SJSA1 (cell line): ENCODE measurements around the gene PRKCB. TPM values are rescaled to one million over a fixed set of nuclear protein-coding genes. Genes with fewer than 3 reads are reported as not detected.
"Not testable (repeated sequence)": the region's sequence is repeated elsewhere in the genome, so short reads cannot be mapped to it uniquely, and the experiment has no call there.

Experiments used
- DNase-seq, 2 experiments: peaks; one replicate each; pipeline ENCODE4 v3.0.0-alpha.2; 2015 to 2020; ENCODE audit warnings: low spot score in 2 of 2, low read depth in 1 of 2
- H3K27ac ChIP-seq: fragments of 250-450 bp; sonication (Bioruptor Pico); 2 replicates; pipeline ENCODE4 v1.5.1; 2020; ENCODE audit warnings: mild to moderate bottlenecking, moderate library complexity
- H3K27me3 ChIP-seq: fragments of 250-450 bp; sonication (Bioruptor Pico); replicated peaks from 2 replicates; pipeline ENCODE4 v1.5.1; 2020; ENCODE audit warnings: mild to moderate bottlenecking, moderate library complexity
- H3K36me3 ChIP-seq: fragments of 250-450 bp; sonication (Bioruptor Pico); 2 replicates; pipeline ENCODE4 v1.5.1; 2020; ENCODE audit warnings: mild to moderate bottlenecking
- H3K4me1 ChIP-seq: fragments of 250-450 bp; sonication (Bioruptor Pico); replicated peaks from 2 replicates; pipeline ENCODE4 v1.6.1; 2021; ENCODE audit warnings: mild to moderate bottlenecking
- H3K4me3 ChIP-seq: fragments of 250-450 bp; sonication (Bioruptor Pico); 2 replicates; pipeline ENCODE4 v1.5.1; 2020; ENCODE audit warnings: mild to moderate bottlenecking
- H3K9me3 ChIP-seq: fragments of 250-450 bp; sonication (Bioruptor Pico); replicated peaks from 2 replicates; pipeline ENCODE4 v1.5.1; 2020; ENCODE audit warnings: mild to moderate bottlenecking
- total RNA-seq: library from RNA; depleted of rRNA; stranded (reverse); fragments of >200 nt; shearing (Covaris generic); gene quantifications from 2 replicates; pipeline ENCODE4 v1.2.3, GENCODE V29; 2014

The PRKCB gene
- total RNA-seq, 1 experiment from 2014 or later: 4.2 TPM

- H3K27me3 ChIP-seq: no peaks in the 10 kb centered on the region
- no peaks in the 10 kb centered on the region for H3K9me3 ChIP-seq
- H3K27ac ChIP-seq: no peak overlapping the region
- H3K36me3 ChIP-seq: no peaks in the 10 kb centered on the region
- DNase-seq: no peak
- peaks cover 14% of the 10 kb centered on the region for H3K4me1 ChIP-seq
- H3K4me3 ChIP-seq: no peak overlapping the region
Measured at GRCh38 chr16:23908790-23909189, 73.0 kb downstream of the PRKCB start.

GRCh38 chr16:23909792-23910418 is 74.1 kb downstream of the PRKCB start:
- H3K4me1 ChIP-seq: peaks cover 8% of the 10 kb centered on the region

GRCh38 chr16:23914946-23915530 is 79.3 kb downstream of the PRKCB start:
- no peak overlapping the region for H3K4me3 ChIP-seq
- no peaks in the 10 kb centered on the region for H3K9me3 ChIP-seq
- no peaks in the 10 kb centered on the region for H3K4me1 ChIP-seq
- H3K36me3 ChIP-seq: no peaks in the 10 kb centered on the region
- H3K27me3 ChIP-seq: no peaks in the 10 kb centered on the region
- H3K27ac ChIP-seq: no peak overlapping the region
- no peak for DNase-seq

More at GRCh38 chr16:23909792-23910418, 74.1 kb downstream of the PRKCB start:
- DNase-seq: no peak
- Histone ChIP-seq H3K9me3 (no peaks in the 10 kb centered on the region), H3K36me3 (no peaks in the 10 kb centered on the region), H3K27ac (no peak overlapping the region), H3K27me3 (no peaks in the 10 kb centered on the region), H3K4me3 (no peak overlapping the region)

DNA sequence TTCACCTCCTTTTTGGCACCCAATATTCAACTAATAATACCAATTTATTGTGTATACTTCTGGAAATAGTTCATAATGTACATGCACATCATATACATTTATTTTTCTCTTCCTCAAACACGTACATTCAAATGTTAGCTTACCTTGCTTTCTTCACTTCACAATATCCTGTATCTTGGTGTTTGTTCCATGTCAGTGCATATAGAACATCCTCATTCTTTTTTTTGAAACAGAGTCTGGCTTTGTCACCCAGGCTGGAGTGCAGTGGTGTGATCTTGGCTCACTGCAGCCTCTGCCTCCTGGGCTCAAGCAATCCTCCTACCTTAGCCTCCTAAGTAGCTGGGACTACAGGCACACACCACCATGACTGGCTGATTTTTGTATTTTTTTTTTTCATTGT is 80.8 kb downstream of the PRKCB start:
- H3K4me1 ChIP-seq, DNase-seq, H3K27me3 ChIP-seq, H3K4me3 ChIP-seq, H3K27ac ChIP-seq, H3K36me3 ChIP-seq, H3K9me3 ChIP-seq: not testable (repeated sequence)

GRCh38 chr16:23917621-23918020 is 81.8 kb downstream of the PRKCB start:
- H3K4me3 ChIP-seq: no peak overlapping the region
- no peak overlapping the region for H3K27ac ChIP-seq
- no peaks in the 10 kb centered on the region for H3K9me3 ChIP-seq
- H3K4me1 ChIP-seq: no peaks in the 10 kb centered on the region
- no peaks in the 10 kb centered on the region for H3K36me3 ChIP-seq
- DNase-seq: no peak
- H3K27me3 ChIP-seq: no peaks in the 10 kb centered on the region

GRCh38 chr16:23920446-23920845 is 84.7 kb downstream of the PRKCB start:
- H3K4me3 ChIP-seq: no peak overlapping the region
- no peak overlapping the region for H3K27ac ChIP-seq
- no peaks in the 10 kb centered on the region for H3K9me3 ChIP-seq
- H3K27me3 ChIP-seq: no peaks in the 10 kb centered on the region
- DNase-seq: no peak
- H3K36me3 ChIP-seq: no peaks in the 10 kb centered on the region
- no peaks in the 10 kb centered on the region for H3K4me1 ChIP-seq

GRCh38 chr16:23920899-23921298 is 85.1 kb downstream of the PRKCB start:
- Histone ChIP-seq H3K9me3 (no peaks in the 10 kb centered on the region), H3K27ac (no peak overlapping the region), H3K36me3 (no peaks in the 10 kb centered on the region), H3K4me3 (no peak overlapping the region), H3K27me3 (no peaks in the 10 kb centered on the region), H3K4me1 (no peaks in the 10 kb centered on the region)
- no peak for DNase-seq

GRCh38 chr16:23922406-23922805 is 86.6 kb downstream of the PRKCB start:
- Histone ChIP-seq H3K9me3 (no peaks in the 10 kb centered on the region), H3K4me3 (no peak overlapping the region), H3K27ac (no peak overlapping the region), H3K4me1 (no peaks in the 10 kb centered on the region), H3K27me3 (no peaks in the 10 kb centered on the region), H3K36me3 (no peaks in the 10 kb centered on the region)
- no peak for DNase-seq

DNA sequence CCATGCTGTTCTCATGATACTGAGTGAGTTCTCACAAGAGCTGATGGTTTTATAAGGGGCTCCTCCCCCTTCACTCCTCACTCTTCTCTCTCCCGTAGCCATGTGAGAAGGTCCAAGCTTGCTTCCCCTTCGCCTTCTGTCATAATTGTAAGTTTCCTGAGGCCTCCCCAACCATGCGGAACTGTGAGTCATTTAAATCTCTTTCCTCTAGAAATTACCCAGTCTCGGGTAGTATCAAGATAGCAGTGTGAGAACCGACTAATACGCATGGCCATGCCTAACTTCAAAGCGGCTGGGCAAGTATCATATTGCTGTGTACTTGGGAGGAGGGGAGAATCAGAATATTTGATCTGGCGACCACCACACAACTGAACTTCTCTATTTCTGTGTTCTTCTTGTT is 88.3 kb downstream of the PRKCB start:
- Histone ChIP-seq H3K36me3 (no peaks in the 10 kb centered on the region), H3K4me3 (no peak overlapping the region), H3K9me3 (no peaks in the 10 kb centered on the region), H3K27ac (no peak overlapping the region), H3K4me1 (no peaks in the 10 kb centered on the region), H3K27me3 (no peaks in the 10 kb centered on the region)
- no peak for DNase-seq

DNA sequence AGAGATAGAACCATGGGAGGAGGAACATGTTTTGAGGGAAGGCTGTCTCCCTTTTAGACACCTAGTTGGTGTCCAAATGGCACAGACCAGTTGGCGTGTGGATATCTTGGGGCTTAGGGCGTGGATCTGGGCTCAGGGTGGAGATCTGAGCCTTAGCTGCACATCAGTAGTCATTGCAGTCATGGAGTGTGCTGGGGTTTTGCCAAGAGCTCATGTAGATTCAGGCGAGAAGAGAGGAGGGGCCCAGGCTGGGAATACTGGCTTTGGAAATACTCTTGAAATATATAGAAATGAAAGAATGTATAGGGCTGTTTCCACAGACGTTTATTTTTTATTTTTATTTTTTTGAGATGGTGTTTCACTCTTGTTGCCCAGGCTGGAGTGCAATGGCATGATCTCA is 92.0 kb downstream of the PRKCB start:
- H3K27me3 ChIP-seq: no peaks in the 10 kb centered on the region
- H3K27ac ChIP-seq: no peak overlapping the region
- no peak overlapping the region for H3K4me3 ChIP-seq
- no peaks in the 10 kb centered on the region for H3K36me3 ChIP-seq
- DNase-seq: no peak
- no peaks in the 10 kb centered on the region for H3K4me1 ChIP-seq
- H3K9me3 ChIP-seq: no peaks in the 10 kb centered on the region

- no peaks in the 10 kb centered on the region for H3K4me1 ChIP-seq
- H3K4me3 ChIP-seq: no peak overlapping the region
- H3K27ac ChIP-seq: no peak overlapping the region
- H3K36me3 ChIP-seq: no peaks in the 10 kb centered on the region
- DNase-seq: no peak
- no peaks in the 10 kb centered on the region for H3K9me3 ChIP-seq
- H3K27me3 ChIP-seq: 0 out of 2 replicates have a peak, but pooled peaks cover 2% of the 10 kb centered on the region
Measured at GRCh38 chr16:23929237-23929636, 93.5 kb downstream of the PRKCB start.

GRCh38 chr16:23929856-23930255 is 94.1 kb downstream of the PRKCB start:
- H3K4me3 ChIP-seq: no peak overlapping the region
- DNase-seq: no peak
- H3K9me3 ChIP-seq: no peaks in the 10 kb centered on the region
- H3K36me3 ChIP-seq: no peaks in the 10 kb centered on the region
- 0 out of 2 replicates have a peak, but pooled peaks cover 2% of the 10 kb centered on the region for H3K27me3 ChIP-seq
- no peaks in the 10 kb centered on the region for H3K4me1 ChIP-seq
- H3K27ac ChIP-seq: no peak overlapping the region

DNA sequence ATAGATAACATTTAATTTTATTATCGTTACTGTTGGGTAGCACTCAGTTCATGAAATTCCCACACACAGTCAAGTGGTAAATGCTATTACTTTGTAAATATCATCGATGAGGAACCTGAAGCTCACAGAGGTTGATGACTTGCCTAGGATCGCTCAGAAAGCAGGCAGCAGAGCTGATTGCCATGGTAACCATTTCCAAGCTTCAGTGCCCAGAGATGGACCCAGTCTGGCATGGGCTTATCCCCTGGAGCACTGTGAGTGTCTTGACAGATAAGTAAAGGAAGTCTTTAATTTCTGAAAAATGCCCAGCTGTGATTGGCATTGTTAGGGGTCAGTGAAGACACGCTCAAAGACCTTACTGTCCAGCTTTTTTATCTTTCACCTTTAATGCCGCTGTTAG is 95.0 kb downstream of the PRKCB start:
- Histone ChIP-seq H3K4me3 (no peak overlapping the region), H3K27ac (no peak overlapping the region), H3K36me3 (no peaks in the 10 kb centered on the region), H3K27me3 (0 out of 2 replicates have a peak, but pooled peaks cover 2% of the 10 kb centered on the region), H3K4me1 (no peaks in the 10 kb centered on the region), H3K9me3 (no peaks in the 10 kb centered on the region)
- DNase-seq: no peak

GRCh38 chr16:23931199-23931598 is 95.4 kb downstream of the PRKCB start:
- no peak for DNase-seq
- H3K9me3 ChIP-seq: no peaks in the 10 kb centered on the region
- H3K36me3 ChIP-seq: no peaks in the 10 kb centered on the region
- H3K27ac ChIP-seq: no peak overlapping the region
- H3K4me1 ChIP-seq: no peaks in the 10 kb centered on the region
- 0 out of 2 replicates have a peak, but pooled peaks cover 2% of the 10 kb centered on the region for H3K27me3 ChIP-seq
- H3K4me3 ChIP-seq: no peak overlapping the region

DNA sequence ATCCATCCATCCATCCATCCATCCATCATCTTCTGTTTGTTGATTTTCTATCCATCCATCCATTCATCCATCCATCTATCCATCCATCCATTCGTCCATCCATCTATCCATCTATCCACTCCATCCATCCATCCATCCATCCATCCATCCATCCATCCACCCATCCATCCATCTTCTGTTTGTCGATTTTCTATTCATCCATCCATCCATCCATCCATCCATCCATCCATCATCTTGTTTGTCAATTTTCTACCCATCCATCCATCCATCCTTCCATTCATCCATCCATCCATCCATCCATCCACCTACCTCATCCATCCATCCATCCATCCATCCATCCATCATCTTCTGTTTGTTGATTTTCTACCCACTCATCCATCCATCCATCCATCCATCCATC is 97.9 kb downstream of the PRKCB start:
- not testable (repeated sequence) for H3K4me1 ChIP-seq, H3K4me3 ChIP-seq, H3K9me3 ChIP-seq, H3K27me3 ChIP-seq, H3K36me3 ChIP-seq, DNase-seq, H3K27ac ChIP-seq
